Type B pancreatic cell (in vitro differentiated cells): Measurements from ENCODE around the gene LSS. TPM values are rescaled to one million over a fixed set of nuclear protein-coding genes. Genes with fewer than 3 reads are reported as not detected.
A peak's percentile ranks its signal among the peaks of the same experiment; 100 is the strongest.
"Not testable (repeated sequence)": the region's sequence is repeated elsewhere in the genome, so short reads cannot be mapped to it uniquely, and the experiment has no call there.

Experiments
- DNase-seq: peaks from one replicate; pipeline ENCODE4 v3.0.0; 2021; ENCODE audit warnings: mixed read lengths; ENCODE audit not compliant: unreplicated experiment; ENCODE audit errors: extremely low spot score
- H3K27ac Mint-ChIP-seq: 2 replicates; pipeline ENCODE4 v1.8.0; 2021; ENCODE audit warnings: mild to moderate bottlenecking, mixed read lengths
- H3K27me3 Mint-ChIP-seq: 2 replicates; pipeline ENCODE4 v1.8.0; 2021; ENCODE audit warnings: mixed read lengths
- H3K36me3 Mint-ChIP-seq: 2 replicates; pipeline ENCODE4 v1.8.0; 2021; ENCODE audit warnings: mixed read lengths
- H3K4me1 Mint-ChIP-seq: one replicate; pipeline ENCODE4 v1.8.0; 2021; ENCODE audit warnings: mixed read lengths; ENCODE audit not compliant: unreplicated experiment
- H3K4me3 Mint-ChIP-seq: 2 replicates; pipeline ENCODE4 v1.8.0; 2021; ENCODE audit warnings: mild to moderate bottlenecking, mixed read lengths
- H3K9me3 Mint-ChIP-seq: 2 replicates; pipeline ENCODE4 v1.8.0; 2021; ENCODE audit warnings: mixed read lengths
- total RNA-seq: library from RNA; stranded (reverse); gene quantifications from 2 replicates; pipeline ENCODE4 v1.2.1, GENCODE V29; 2021; ENCODE audit warnings: low replicate concordance
- TF ChIP-seq, protein P1 (sequence below): fragments of 200-600 bp; sonication (generic); conservative IDR thresholded peaks from 2 replicates; pipeline ENCODE4 v1.5.0; 2021; ENCODE audit warnings: antibody characterized with exemption, mild to moderate bottlenecking

Gene LSS
- total RNA-seq, 1 donor from 2014 or later, result 70.2 TPM

DNA sequence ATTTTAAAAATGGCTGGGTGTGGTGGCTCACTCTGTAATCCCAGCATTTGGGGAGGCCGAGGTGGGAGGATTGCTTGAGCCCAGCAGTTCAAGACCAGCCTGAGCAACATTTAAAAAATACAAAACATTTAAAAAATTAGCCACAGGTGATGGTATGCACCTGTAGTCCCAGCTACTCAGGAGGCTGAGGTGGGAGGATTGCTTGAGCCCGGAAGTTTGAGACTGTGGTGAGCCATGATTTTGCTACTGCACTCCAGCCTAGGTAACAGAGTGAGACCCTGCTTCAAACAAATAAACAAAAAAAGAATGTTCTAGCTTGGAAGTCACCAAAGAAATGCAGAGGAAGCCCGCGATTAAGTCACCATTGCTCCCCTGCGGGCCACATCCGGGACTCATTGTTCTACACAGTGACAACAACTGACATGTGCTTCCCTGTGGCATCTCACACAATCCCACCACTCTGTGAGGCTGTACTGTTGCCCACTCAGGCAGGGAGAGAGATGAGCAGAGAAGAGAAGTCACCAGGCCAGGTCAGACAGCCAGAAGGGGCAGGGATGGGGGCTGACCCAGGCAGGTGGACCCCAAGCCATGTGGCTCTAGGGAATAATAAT lies 25.9 kb downstream of the LSS start:
- DNase-seq, result no peak
- Mint-ChIP-seq H3K36me3 (peaks cover 23% of the 10 kb centered on the region), H3K9me3 (no peaks in the 10 kb centered on the region), H3K4me3 (no peak overlapping the region), H3K4me1 (no peaks in the 10 kb centered on the region), H3K27me3 (no peaks in the 10 kb centered on the region), H3K27ac (no peak overlapping the region)
- TF ChIP-seq, protein P1, sequence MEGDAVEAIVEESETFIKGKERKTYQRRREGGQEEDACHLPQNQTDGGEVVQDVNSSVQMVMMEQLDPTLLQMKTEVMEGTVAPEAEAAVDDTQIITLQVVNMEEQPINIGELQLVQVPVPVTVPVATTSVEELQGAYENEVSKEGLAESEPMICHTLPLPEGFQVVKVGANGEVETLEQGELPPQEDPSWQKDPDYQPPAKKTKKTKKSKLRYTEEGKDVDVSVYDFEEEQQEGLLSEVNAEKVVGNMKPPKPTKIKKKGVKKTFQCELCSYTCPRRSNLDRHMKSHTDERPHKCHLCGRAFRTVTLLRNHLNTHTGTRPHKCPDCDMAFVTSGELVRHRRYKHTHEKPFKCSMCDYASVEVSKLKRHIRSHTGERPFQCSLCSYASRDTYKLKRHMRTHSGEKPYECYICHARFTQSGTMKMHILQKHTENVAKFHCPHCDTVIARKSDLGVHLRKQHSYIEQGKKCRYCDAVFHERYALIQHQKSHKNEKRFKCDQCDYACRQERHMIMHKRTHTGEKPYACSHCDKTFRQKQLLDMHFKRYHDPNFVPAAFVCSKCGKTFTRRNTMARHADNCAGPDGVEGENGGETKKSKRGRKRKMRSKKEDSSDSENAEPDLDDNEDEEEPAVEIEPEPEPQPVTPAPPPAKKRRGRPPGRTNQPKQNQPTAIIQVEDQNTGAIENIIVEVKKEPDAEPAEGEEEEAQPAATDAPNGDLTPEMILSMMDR, result no peak

DNA sequence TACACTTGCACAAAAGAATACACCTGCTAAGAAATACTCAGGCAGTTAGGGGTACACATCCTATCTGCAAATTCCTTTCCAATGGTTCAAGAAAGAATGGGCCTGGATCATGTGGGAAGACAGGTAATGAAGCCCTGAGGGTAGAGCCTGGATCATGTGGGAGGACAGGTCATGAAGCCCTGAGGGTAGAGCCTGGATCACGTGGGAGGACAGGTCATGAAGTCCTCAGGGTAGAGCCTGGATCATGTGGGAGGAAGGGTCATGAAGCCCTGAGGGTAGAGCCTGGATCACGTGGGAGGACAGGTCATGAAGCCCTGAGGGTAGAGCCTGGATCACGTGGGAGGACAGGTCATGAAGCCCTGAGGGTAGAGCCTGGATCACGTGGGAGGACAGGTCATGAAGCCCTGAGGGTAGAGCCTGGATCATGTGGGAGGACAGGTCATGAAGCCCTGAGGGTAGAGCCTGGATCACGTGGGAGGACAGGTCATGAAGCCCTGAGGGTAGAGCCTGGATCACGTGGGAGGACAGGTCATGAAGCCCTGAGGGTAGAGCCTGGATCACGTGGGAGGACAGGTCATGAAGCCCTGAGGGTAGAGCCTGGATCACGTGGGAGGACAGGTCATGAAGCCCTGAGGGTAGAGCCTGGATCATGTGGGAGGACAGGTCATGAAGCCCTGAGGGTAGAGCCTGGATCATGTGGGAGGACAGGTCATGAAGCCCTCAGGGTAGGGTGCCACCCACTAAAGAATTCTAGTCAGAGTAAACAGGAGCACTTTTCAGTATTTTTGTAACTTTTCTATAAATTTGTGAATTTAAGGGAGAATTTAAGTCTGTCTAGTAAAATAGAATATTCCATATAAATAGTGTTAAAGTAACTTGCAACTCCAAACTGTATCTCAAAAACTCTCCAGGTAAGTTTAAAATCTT lies 27.4 kb downstream of the LSS start:
- not testable (repeated sequence) for H3K27ac Mint-ChIP-seq, H3K9me3 Mint-ChIP-seq, H3K27me3 Mint-ChIP-seq, DNase-seq, H3K4me1 Mint-ChIP-seq, H3K4me3 Mint-ChIP-seq
- H3K36me3 Mint-ChIP-seq, result peaks cover 23% of the 10 kb centered on the region

DNA sequence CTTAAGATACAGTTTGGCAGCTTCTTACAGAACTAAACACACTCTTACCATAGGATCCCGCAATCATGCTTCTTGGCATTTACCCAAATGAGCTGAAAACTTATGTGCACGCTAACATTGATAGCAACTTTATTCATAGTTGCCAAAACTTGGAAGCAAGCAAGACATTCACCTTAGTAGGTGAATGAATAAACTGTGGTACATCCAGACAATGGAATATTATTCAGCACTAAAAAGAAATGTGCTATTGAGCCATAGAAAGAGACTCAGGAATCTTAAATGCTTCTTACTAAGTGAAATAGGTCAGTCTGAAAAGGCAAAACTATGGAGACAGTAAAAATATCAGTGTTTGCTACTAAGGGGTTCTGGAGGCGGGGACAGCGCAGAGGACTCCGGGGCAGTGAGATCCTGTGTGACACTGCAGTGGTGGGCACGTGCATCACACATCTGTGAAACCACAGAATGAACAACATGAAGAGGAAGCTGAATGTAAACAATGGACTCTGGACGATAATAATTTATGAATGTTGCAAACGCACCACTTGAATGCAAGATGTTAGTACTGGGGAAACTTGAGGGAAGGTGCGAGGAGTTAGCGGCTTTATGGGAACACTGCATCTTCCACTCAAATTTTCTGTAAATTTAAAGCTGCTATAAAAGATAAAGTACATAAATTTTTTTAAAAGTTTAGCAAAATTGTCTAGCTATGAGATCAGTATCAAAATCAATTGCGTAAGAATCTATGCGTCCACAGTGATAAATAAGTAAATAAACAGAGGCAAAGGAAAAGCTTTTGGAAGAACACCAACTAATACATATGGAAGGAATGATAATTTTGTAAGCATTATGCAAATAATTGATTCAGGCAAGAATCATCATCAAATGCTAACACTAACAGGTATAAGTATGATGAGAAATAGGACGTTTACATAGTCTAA lies 28.9 kb downstream of the LSS start:
- Mint-ChIP-seq H3K4me1 (no peaks in the 10 kb centered on the region), H3K9me3 (no peaks in the 10 kb centered on the region), H3K27me3 (no peaks in the 10 kb centered on the region), H3K4me3 (no peak overlapping the region), H3K36me3 (peaks cover 23% of the 10 kb centered on the region), H3K27ac (no peak overlapping the region)
- TF ChIP-seq, protein P1, result no peak
- no peak for DNase-seq

DNA sequence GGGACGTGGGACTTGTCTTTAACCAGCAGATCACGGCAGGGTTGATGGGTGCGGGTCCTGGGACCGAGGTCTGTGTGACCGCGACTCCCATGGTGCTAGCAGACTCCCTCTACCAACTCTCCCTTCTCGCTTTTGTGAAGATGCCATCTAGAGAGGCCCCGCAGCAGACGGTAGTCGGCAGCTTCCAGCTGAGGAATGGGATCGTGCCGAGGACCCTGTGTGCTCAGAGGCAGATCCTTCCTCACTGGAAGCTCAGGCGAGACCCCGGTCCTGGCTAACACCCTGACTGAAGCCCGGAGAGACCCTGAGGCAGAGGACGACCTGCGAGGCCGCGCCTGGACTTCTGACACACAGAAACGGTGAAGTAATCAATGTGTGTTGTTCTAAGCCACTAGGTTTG lies 31.8 kb downstream of the LSS start:
- Mint-ChIP-seq H3K36me3 (peaks cover 28% of the 10 kb centered on the region), H3K9me3 (no peaks in the 10 kb centered on the region), H3K27me3 (no peaks in the 10 kb centered on the region), H3K4me3 (no peak overlapping the region), H3K27ac (no peak overlapping the region), H3K4me1 (no peaks in the 10 kb centered on the region)
- TF ChIP-seq, protein P1, result no peak
- peak; percentile 52 for DNase-seq

DNA sequence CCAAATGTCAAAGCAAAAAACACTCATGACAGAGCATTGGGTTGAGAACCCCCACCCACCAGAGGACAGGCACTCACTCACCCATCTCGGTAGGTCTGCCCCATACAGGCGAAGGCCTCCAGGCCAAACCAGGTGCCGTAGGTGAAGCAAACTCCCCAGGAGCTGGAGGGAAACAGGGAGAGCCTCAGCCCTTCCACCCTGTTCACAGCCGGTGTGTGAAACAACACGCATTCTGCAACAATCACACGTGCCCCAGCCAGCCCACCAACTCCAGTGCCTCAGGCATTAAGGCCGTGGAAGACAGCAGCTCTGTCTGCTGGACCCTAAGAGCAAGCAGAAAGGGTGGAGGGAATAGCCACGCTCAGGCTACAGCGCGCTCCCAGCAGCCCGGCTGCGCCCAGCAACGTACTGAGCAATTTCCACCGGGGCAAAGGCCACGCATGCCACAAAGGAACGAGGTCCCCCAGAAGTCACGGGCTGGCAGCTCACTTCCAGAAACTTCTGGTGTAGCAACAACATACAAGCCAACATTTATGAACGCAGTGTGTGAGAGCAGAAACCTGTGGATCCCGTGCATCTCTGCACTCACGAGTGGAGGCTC lies 32.9 kb downstream of the LSS start:
- Mint-ChIP-seq H3K4me3 (no peak overlapping the region), H3K27me3 (no peaks in the 10 kb centered on the region), H3K9me3 (no peaks in the 10 kb centered on the region), H3K4me1 (no peaks in the 10 kb centered on the region), H3K27ac (no peak overlapping the region), H3K36me3 (peaks cover 28% of the 10 kb centered on the region)
- DNase-seq, result peak; percentile 49
- TF ChIP-seq, protein P1, result no peak
